Amniotic epithelial cell (primary cell): ENCODE data around the gene C16orf78.

Source experiments
- DNase-seq: peaks from one replicate; pipeline ENCODE4 v3.0.0-alpha.2; 2010; ENCODE audit warnings: low read depth

The C16orf78 gene

DNA sequence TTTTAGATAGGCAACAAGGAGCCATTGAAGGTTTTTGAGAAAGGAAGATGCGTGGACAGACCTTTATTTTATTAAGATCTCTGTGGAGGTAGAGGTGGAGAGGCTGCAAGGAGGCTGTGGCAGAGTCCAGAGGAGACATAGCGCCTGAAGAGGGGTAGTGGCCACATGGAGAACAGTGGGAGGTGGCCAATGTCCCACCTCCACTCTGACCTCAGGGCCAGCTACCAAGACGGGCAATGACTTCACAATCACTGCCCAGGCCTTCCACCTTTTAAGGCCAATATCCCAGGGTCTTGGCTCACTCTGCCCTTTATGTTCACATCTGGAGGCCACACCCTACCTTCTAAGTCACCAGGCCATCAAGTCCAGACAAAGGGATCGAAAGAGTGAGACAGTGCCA lies at the start of gene C16orf78:
TSS of gene C16orf78 (plus strand) at position 301 of the 400 bp plus-strand sequence. CDS start 136 bp downstream, outside the sequence.
- no peak for DNase-seq

DNA sequence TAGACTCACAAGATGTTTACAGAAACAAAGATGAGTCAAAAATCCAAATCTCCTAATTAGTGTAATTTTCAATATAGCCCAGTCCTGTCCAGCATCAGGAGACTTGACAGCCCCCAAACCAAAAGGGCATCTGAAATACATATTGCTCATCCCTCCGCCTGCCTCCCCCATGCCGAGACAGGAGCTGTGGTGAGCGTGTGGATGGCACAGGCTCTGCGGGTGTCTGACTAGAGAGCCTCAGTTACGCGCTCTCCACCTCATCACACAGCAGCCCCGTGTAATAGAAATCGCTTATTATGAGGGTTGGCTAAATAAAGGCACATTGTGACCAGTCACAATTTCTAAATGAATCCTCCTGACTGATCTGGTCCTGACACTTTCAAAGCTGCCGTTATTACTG lies 48.9 kb upstream of the C16orf78 start:
- no peak for DNase-seq

- DNase-seq, result no peak
Measured at GRCh38 chr16:49327466-49327865, 46.1 kb upstream of the C16orf78 start.

DNA sequence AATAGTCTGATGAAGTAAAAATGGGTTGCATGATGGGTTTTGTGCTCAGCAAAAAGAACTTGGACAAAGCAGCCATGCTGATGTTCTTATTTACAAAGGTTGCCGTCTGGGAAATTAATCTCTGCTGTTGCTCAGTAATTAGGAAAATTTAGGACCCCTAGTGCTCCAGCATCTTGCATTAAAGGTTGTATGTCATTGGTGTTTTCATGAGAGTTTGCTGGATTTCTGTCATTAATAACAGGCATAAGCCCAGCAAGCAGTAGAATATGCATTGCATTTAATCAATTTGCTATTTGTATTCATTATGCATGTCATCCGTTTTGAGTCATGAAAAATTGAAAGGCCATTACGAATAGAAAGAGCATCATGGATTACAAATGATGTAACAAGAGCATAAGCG lies 45.3 kb upstream of the C16orf78 start:
- DNase-seq, result no peak

- no peak for DNase-seq
Measured at GRCh38 chr16:49330562-49331201, 42.9 kb upstream of the C16orf78 start.

DNA sequence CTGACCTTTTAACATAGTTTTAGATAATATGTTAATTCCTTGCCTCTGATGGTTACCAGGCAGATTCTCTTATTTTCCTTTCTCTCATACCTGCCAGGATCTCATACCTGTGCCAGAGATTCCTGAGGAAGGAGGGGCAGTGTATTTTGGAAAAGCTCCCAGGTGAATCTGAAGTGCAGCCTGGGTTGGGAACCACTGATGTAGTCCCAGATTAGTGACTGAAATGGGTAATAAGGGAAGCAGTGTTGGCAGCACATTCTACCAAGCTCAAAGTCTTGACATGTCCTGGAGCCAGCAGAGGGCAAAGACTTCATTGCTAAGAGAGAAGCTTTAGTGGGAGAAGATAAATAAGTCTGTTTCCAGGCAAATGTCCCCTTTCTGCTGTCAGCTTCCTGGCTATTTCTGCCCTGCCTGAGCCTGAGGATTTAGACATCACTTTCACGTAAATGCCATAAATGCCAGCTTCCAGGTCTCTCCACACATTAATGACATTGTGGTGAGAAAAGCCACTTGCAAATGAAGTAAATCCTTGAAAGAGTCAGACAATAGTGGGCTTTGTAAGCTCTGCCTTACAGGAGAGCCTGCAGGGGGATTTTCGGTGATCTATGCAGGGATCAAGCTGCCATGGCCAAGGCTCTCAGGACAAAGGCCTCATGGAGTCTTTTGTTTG lies 40.9 kb upstream of the C16orf78 start:
- DNase-seq, result no peak

DNA sequence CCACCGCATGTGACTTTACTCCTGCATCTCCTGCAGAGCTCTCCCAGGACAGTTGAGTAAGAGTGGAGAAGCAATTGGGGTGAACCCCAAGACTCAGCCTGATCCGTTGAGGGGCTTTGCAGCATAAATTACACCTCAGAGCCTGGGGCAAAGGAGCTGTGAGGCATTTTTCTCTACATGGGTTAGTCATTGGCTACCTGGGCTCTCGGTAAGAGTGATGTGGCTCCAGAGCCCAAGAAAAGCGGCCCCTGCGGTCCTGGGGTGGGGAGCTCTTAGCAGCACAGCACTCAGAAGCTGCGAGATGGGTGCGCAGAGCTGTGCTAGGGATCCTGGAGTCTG lies 40.4 kb upstream of the C16orf78 start:
- DNase-seq, result no peak

GRCh38 chr16:49335828-49336227 lies 37.8 kb upstream of the C16orf78 start:
- no peak for DNase-seq

DNA sequence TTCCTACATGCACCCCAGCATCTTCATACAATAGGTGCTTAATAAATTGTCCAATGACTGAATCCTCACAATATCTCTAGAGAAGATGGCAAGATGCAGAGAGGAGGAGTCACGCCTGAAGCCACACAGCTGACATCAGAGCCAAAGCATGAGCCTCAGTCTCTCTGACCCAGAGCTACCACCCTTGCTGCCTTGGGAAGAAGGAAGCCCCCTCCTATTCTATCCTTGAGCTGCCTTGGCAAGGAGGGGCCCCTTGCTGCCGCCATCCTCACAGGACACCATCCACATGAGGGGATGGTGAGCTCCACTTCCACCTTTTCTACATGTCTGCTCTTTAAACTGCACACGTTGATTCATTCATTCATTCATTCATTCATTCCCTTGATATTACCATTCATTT lies 37.0 kb upstream of the C16orf78 start:
- DNase-seq, result no peak

DNA sequence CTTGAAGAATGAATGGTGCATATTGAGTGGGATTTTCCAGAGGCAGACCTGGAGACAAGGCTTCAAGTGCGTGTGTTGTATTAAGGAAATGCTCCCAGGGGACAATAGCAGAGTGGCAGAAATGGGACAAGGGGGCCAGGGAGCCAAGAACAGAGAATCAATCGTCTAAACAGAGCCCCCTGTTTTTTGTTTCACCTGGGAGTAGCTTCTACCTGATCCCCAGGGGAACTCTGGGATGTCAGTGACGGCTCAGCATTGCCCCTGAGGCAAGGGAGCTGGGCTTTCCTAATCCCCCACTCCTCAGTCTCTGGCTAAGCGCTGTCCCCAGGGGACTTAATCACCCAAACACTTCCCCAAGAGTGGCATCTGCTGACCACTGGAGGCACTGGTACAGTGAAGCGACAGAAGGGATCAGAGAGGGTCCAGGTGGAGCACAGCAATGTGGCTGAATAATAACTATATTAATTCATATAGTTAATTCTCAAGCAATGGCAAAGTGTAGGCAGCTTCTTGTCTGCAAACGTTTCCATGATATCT lies 35.7 kb upstream of the C16orf78 start:
- no peak for DNase-seq

DNA sequence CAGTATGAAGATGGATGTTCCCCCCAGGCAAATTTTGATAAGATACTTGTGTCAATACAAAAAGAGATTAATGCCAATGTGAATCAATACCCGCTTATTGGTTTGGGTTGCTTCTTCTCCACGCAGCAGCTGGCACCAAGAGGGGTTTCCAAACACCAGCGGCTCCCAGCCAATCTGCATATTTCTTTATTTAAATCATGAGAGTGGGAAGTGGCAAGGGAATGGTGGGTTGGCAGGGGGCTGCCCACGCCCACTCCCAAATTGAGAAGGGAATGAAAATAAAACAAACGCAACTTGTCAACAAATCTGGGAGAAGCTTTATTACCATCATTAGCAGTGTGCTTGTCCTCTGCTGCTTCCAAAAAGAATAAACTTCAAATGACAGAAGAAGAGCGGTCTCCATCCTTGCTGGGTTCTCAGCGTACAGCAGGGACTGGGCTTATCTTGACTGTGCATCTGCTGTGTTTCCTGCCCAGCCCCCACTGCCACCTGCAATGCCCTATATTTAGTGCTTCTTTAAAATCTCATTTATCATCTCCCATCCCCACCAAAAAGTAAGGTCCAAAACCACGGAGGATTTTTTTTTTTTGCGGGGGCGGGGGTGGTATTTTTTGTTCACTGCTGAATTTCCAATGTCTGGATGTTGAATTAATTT lies 34.9 kb upstream of the C16orf78 start:
- DNase-seq, result no peak

DNA sequence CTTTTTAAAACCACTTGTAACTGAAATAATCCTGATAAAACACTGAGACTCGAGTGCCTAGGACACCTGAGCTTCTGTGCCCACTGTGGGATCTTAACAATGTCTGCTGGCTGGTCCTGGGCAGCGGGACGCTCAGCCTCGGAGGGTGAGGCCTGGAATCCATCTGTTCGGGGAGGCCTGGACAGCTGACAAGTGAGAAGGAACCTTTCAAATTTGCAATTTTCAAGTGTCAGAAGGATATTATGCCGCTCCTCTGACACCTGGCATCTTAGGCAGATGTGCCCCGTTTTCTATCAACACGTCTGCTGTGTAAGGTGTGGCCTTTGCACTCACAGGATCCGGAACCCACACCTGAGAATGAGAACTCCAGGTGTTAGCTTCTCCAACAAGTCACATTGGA lies 33.1 kb upstream of the C16orf78 start:
- DNase-seq, result no peak

GRCh38 chr16:49341706-49342105 lies 31.9 kb upstream of the C16orf78 start:
- DNase-seq, result no peak

- no peak for DNase-seq
Measured at GRCh38 chr16:49342336-49343265, 31.0 kb upstream of the C16orf78 start.

- DNase-seq, result no peak
Measured at GRCh38 chr16:49343291-49343690, 30.3 kb upstream of the C16orf78 start.

- no peak for DNase-seq
Measured at GRCh38 chr16:49344401-49344800, 29.2 kb upstream of the C16orf78 start.

DNA sequence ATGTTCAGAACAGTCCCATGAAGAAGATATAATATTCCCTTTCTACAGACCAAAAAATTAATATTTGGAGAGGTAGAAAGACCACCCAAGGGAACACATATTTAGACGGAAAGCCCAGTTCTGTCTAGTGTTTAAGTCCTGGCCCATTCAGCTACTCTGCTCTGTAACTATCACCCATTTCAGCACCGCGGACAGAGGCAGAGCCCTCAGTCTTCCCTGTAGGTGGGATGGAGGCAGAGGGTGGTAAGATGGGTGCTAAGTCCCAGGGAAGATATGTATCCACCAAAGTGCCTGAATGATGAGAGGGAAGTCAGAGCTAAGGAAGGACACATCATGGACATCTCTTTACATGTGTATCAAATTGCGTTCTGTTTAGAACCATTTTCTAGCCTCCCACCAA lies 27.8 kb upstream of the C16orf78 start:
- no peak for DNase-seq

DNA sequence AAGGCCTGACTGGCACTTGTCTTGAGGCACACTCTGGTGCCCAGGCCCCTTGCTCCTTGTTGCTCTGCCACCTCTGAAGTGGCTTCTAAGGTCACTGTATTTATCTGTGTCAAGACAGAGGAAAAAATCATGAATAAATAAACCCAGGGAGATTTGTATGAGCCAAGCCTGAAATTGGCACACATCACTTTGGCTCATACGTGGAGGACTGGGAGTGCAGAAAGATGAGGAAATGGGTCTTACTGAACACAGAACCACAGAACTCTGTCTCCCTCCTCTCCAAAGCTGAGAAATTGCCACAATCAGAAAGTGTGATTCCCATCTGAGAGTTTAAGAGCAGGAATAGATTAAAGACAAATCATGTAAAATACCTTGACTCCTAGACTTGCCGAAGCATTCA lies 27.1 kb upstream of the C16orf78 start:
- DNase-seq, result no peak

DNA sequence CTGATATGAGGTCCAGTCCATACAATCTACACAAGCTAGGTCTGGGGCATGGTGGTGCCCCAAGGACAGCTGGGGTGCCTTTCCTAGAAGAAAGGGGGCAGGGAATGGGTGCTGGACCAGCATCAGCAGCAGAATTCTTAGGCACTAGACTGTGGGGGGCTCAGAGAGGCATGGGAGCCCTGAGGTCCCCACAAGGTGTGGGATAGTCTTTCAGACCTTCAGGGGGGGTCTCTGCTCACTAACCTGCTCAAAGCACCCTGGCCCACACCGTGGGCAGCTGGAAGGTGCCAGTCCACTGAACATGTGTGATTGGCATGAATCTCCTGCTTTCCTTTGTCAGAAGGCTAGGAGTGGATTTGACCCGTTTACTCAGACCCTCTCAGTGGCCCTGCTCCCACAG lies 26.1 kb upstream of the C16orf78 start:
- DNase-seq, result no peak

DNA sequence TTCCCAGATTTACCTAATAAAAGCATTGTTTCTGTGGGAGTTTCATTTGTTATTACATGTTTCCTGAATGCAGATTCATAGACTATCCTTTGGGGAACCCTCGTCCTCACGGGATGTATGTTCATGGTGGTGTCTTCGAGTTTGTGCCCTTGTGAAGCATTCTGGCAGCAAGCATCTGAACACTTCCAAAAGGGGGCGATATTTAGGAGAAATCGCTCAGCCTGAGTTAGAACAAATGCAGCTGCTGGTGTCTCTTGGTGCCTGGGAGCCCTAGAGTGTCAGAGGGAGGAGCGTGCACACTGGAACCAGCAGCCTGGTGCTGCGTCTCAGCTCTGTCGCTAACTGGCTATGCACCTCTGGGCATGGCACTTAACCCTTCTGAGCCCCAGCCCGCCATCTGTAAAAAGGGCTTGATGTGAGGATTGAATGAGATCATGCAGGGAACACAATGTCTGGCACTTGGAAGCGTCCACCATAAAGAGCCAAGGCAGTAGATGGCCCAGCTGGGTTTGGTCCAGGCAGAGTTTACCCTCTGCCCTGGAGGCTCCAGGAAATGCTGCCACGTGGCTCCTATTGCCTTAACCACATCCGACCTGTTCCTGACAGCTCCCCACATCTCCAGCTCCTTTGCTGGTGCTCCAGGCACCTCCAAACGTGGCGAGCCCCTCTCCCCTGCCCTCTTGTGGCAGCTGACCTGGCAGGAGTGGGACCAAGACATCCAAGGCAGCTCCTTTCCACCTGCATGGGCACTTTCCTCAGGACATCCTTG lies 25.0 kb upstream of the C16orf78 start:
- no peak for DNase-seq

DNA sequence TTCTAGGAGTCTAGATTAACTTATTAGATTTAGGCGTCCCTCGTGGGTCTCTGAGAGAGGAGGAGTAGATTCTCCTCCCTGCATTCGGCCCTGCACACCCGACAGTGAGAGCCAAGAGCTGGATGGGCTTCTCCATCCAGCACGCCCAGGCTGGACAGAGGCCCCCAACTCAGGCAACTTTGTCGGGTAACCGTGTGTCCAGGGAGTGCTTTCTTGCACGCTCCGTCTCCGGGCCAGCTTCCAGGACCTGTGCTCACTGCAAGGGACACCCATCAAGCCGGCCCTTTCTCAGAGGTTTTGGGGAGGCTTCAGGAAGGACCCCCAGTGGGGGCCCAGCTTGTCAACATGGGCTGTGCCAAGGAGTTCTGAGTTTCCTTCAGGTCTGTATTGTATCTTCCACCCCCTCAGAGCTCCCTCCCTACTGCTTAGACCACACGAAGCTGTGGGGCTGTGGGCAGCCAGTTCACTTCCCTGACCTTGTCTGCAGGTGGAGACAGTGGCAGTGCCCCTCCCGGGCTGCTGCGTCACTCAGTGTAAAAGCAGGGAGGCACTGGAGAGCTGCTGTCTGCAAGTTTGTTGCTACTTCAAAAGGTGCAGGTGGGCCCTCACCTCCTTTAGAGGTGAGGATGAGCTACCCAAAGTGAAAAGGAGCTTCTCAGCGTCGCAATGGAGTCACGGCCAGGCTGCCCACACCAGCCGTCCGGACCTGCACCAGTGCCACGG lies 24.0 kb upstream of the C16orf78 start:
- no peak for DNase-seq
